PFSK-1 (cell line): ENCODE measurements around the gene TEX2.

Source experiments
- FOXP2 ChIP-seq: optimal IDR thresholded peaks from 2 replicates; pipeline ENCODE3; 2011; ENCODE audit warnings: borderline replicate concordance, control low read depth, inconsistent platforms; ENCODE audit not compliant: insufficient read depth; ENCODE audit errors: extremely low read length, extremely low read depth
- POLR2AphosphoS5 ChIP-seq: IDR thresholded peaks from 2 replicates; pipeline ENCODE4 v1.6.1; 2012; ENCODE audit warnings: low read depth, mild to moderate bottlenecking, control low read depth, low read length, moderate library complexity
- REST ChIP-seq, 2 experiments: IDR thresholded peaks; 2 replicates each; pipeline versions ENCODE4 v1.6.1 to v1.8.0; 2011 to 2012; ENCODE audit warnings: low read depth in 2 of 2, low read length in 2 of 2, control low read depth in 1 of 2, inconsistent platforms in 1 of 2, mild to moderate bottlenecking in 1 of 2, moderate library complexity in 1 of 2; ENCODE audit not compliant: insufficient read depth in 1 of 2
- SIN3A ChIP-seq: IDR thresholded peaks from 2 replicates; pipeline ENCODE4 v1.6.1; 2012; ENCODE audit warnings: mild to moderate bottlenecking, low read length, moderate library complexity, borderline replicate concordance; ENCODE audit not compliant: insufficient read depth
- TAF1 ChIP-seq: IDR thresholded peaks from 2 replicates; pipeline ENCODE4 v1.6.1; 2012; ENCODE audit warnings: low read length, control low read depth, borderline replicate concordance; ENCODE audit not compliant: insufficient read depth

Gene TEX2

GRCh38 chr17:64174686-64175456 lies 88.2 kb downstream of the TEX2 start:
- no peak for TF ChIP-seq TAF1
- no peak for TF ChIP-seq FOXP2
- no peak for TF ChIP-seq POLR2AphosphoS5
- TF ChIP-seq REST (IDR thresholded peaks at IDR 0.05; ENCODE audit: insufficient read depth in 1 of 2, low read depth in 2 of 2, low read length in 2 of 2): no peak
- no peak for TF ChIP-seq SIN3A

DNA sequence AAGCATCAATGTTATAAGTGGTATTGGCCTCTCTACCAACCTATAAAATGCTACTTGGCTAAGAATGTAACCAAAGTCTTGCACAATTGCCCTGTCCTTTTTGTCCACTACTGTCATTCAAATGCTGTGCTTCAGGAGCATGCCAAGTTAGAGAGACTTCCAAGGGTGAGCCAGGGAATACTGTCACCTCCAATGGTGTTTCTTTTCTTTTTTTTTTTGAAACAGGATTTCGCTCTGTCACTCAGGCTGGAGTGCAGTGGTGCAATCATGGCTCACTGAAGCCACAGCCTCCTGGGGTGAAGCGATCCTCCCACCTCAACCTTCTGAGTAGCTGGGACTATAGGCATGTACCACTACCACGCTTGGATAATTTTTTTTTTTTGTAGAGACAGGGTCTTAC lies 89.4 kb downstream of the TEX2 start:
- TF ChIP-seq SIN3A: no peak
- no peak for TF ChIP-seq REST (IDR thresholded peaks at IDR 0.05; ENCODE audit: insufficient read depth in 1 of 2, low read depth in 2 of 2, low read length in 2 of 2)
- TF ChIP-seq POLR2AphosphoS5: no peak
- no peak for TF ChIP-seq FOXP2
- no peak for TF ChIP-seq TAF1

DNA sequence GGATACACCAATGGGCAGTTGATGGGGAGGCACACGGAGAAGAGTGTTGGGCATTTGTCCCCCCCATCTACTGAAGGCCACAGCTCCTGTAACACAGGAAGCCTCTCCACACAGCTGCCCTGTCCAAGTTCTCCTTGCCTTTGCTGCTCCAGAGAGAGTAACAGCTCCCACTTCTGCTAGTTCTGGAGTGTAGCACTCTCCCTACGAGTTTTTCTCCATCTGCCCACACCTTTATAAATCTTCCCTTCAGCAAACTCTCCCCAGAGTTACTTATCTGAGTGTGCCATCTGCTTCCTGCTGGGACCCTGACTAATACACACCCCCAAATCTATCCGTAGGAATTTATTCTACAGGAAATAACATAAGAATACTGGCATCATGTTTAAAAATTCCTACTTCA lies 90.5 kb downstream of the TEX2 start:
- no peak for TF ChIP-seq TAF1
- no peak for TF ChIP-seq FOXP2
- TF ChIP-seq SIN3A: no peak
- TF ChIP-seq POLR2AphosphoS5: no peak
- no peak for TF ChIP-seq REST (IDR thresholded peaks at IDR 0.05; ENCODE audit: insufficient read depth in 1 of 2, low read depth in 2 of 2, low read length in 2 of 2)

DNA sequence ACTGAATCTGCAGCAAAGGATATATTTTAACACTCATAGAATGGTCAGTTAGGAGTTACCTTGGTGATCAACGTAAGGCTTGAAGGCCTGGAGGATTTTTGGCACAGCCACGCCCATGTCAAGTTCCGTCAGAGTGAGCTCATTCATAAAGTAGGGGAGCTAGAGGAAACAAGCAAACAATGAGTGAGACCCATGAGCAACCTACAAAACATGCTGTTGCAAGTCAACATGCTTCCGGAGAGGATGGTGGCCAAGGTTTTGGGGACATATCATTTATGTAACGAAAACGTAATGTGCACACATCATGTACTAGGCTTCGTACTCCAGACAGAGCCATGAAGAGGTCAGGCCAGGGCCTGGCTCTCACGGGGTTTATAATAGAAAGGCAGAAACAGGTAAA lies 92.0 kb downstream of the TEX2 start:
- TF ChIP-seq REST (IDR thresholded peaks at IDR 0.05; ENCODE audit: insufficient read depth in 1 of 2, low read depth in 2 of 2, low read length in 2 of 2) (no peak), SIN3A (no peak), POLR2AphosphoS5 (no peak), FOXP2 (no peak), TAF1 (no peak)
